RKO (cell line): ENCODE measurements around the gene RHOV.

Experiments
- DNase-seq: peaks from one replicate; pipeline ENCODE4 v3.0.0-alpha.2; 2016; ENCODE audit warnings: low spot score

Gene RHOV, protein sequence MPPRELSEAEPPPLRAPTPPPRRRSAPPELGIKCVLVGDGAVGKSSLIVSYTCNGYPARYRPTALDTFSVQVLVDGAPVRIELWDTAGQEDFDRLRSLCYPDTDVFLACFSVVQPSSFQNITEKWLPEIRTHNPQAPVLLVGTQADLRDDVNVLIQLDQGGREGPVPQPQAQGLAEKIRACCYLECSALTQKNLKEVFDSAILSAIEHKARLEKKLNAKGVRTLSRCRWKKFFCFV

DNA sequence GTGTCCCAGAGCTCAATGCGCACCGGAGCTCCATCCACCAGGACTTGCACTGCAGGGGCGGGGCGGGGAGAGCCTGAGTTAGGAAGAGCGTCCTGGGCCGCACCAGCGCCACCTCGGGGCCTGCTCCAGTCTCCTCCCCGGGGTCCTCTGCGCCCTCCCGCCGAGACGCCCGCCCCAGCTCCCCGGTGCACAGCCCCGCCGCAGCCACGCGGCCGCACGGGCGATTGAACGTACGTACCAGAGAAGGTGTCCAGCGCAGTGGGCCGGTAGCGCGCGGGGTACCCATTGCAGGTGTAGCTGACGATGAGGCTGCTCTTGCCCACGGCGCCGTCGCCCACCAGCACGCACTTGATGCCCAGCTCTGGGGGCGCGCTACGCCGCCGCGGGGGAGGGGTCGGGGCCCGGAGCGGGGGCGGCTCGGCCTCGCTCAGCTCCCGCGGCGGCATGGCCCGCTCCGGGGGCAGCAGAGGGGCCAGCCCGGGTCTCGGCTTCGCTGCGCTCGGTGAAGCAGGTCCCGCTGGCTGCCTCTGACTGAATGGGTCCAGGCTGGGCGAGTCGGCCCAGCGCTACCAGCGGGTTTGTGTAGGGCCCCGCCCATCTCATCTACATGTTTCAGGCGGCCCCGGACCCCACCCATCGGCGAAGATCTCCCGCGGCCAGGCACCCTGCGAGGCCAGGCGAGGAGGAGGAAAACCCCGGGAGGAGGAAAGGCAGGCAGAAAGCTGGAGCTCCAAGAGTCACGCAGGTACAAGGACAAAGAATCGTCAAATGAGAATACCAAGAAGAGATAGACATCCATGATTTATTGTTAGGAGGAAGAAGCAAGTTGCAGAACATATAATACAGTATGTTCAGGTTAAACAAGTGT lies at the start of gene RHOV:
Gene RHOV (minus strand): TSS at position 541 of the 868 bp plus-strand sequence. CDS start 95 bp downstream, at position 446.
- DNase-seq: peak; percentile 85

DNA sequence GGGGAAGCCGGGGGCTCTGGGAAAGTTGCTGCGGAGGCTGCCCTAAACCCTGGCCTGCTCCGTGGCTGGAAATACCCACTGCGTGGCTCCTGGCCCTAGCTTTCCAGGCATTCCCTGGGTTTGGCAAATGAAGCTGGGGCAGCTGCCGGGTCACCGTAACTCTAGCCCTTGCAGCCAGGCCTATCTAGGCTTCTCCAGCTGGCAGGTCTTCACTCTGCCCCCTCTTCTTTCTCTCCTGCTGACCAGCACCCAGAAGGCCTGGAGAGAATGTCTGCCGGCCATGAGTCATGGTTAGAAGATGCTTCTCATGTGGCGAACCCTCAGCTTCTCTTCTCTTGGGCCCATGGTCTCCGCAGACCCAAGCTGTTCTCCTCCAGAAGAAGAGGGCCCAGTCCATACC lies 49.5 kb upstream of the RHOV start:
- DNase-seq: no peak

DNA sequence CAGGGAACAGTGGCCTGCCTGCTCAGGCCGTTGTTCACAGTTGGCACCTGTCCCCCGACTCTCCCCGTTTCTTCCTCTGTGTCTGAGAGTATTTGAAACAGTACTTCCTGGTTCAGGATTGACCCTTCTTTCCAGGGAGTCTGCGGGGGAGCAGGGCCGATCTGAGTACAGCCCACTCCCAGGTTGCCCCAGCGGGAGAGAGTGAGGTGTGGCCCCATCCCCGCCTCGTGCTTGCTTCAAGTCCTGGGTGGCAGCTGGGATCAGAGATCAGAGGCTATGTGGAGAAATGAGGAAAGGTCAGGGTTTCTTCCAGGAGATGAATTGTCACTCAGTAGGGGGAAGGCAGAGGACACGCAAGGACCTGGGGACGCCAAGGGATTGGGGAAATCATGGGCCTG lies 48.6 kb upstream of the RHOV start:
- no peak for DNase-seq

DNA sequence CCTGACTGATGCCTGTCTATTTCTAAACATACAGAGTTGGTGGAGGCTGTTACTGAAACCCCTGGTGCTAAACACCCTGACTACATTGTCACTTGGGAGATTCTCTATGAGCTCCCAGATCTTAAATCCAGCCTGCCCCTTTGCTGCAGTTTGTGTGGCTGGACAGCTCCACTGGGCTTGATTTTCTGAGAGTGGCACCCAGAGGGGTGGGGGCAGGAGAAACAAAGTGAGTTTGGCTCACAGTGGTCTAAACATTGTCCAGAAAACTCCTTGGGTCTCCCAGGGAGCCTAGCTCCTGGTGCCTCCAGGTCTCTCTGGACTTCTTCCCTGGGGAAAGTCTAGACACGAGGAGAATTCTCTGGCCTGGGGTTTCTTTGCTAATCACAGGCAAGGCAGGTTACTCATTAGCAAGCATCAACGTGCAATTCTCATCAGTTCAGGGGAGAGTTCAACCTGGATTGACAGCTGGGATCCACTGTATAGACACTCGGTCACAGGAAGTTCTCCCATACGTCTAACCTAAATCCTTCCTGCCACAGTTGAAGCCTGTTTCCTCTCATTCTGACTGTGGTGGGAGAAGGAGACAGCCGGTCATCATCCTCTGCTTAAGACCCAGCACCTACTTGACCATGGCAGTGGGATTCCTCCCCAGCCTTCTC lies 48.0 kb upstream of the RHOV start:
- no peak for DNase-seq

DNA sequence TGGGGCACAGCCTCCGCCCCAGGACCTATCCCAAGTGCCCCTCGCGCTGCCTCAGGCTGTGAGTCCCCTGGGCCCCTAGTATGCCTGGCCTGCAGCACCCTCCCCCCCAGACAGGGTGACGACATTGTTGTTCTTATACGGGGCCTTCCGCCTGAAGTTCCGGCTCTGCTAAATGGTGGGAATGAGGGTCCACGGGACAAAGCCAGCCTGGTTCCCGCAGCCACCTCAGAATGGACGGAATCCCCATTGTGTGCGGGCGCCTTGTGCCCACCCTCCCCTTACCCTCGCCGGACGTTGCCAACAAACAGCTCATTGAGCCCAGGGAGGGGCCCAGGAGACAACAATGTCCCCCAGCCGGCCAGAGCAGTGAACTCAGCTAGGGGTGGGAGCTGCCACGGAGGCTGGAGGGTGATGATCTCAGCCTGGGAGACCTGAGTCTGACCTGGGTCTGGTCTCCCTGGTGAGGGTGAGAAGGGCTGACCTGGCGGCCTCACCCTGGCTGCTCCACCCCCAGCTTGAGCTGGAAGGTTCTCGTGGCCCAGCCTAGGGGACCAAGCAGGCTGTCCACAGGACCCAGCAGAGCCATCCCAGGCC lies 44.9 kb upstream of the RHOV start:
- DNase-seq: no peak

DNA sequence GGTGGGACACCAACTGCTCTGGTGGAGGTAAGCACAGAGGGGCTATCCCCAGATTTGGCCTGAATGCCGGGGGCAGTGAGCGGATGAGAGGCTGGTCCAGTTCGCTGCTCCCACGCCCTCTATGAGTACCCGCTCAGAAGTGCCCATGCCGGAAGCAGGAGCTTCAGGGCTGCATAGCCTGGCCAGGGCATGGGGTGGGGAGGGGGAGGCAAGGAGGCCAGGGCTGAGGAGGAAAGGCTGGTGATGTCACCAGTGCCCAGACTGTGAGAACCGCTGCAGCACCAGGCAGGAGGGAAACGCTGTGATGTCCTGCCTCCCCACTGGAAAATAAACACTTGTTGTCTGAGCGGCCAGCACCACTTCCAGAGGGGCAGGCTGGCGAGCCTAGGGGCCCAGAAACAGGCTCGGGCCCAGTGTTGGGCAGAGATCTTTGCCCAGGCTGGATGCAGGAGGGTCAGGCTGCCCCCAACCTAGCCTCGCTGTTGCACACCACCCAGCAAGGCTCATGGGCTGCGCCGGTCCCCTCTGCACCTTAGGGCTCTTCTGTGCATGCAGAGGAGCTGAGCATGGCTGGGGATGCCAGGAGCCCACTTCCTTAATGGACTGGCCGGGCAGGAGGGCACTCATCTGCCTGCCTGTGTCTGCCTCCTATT lies 44.2 kb upstream of the RHOV start:
- DNase-seq: no peak

DNA sequence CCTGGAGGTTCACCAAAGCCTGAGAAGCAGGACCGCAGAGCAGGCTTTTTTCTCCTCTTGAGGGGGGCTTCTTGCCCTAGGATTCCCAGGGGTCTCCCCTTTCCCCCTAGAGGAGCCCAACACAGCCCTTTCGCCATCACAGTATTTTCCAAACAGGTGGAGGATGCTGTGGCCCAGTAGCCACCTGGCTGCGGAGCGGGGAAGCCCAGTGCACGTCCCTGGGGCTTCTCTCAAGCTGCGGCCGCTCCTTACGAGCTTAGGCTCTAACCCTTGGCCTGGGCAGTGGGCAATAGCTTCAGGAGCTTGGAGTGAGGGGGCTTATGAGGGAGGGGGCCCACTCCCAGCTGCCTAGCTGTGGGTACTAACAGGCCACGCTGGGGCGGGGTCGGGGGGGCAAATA lies 43.6 kb upstream of the RHOV start:
- no peak for DNase-seq

DNA sequence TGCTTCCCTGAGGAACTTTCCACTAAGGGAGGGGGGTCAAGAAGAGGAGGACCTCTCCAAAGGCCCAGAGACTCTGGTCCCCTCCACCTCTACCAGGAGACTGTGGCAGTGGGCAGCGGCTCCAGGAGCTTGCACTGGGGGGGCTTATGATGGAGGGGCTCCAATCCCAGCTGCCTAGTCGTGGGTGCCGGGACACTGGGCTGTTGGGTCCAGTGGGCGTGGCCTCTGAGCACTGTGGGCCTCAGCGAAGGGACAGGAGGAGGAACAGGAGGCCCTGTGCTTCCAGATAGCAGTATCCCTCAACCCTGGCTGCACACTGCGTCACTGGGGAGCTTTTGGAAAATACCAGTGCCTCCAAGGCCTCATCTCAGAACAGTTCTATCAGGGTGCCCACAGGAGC lies 41.6 kb upstream of the RHOV start:
- no peak for DNase-seq

DNA sequence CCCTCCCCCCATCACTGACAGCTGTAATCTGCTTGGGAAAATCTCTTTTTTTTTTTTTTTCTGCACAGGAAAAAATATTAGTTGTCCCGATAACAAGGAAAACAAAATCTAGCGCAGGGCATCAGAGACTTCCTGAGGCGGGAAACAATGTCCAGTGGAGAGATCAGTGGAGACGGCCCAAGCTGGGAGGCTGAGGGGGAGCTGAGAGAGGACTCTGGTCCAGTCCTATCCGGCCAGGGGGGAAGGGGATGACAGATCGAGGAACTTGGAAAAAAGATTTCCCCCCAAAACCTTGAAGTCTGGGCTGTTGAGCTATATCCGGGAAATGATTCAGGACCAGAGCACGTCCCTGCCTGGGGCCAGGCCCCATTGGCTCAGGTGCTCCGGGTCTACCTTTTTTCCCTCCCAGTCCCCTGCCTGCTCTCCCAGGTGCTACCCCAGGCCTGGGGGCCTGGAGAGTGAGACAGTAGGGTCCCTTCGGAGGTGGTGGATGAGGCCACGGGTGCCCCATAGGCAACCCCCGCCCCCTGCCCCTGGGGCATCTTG lies 41.2 kb upstream of the RHOV start:
- no peak for DNase-seq

DNA sequence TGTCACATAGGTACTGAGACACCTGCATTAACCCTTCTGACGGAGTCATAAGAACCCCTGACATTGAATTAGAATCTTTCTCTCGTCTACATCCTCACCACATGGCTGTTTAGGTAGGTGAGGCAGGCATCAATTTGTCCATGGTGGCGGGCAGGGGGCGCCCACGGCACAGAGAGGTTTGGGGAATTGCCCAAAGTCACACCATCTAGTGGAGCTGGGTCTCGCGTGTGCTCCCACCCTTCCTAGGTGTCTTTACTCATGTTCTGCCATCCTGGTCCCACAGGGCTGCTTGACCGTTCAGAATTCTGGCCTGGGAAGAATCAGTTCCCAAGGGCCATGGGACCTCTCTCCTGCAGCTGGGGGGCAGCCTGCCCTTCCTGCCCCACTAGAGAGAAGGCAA lies 40.5 kb upstream of the RHOV start:
- DNase-seq: no peak

DNA sequence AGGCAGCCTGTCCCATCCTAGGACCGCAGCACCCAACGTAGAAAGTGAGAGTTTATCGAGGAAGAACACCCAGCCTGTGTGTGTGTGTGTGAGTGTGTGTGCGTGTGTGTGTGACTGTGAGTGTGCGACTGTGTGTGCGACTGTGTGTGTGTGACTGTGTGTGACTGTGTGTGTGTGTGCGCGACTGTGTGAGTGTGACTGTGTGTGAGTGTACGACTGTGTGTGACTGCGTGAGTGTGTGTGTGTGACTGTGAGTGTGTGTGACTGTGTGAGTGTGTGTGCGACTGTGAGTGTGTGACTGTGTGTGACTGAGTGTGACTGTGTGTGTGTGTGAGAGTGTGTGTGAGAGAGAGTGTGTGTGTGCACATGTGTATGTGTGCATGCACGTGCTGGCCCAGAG lies 40.0 kb upstream of the RHOV start:
- no peak for DNase-seq

DNA sequence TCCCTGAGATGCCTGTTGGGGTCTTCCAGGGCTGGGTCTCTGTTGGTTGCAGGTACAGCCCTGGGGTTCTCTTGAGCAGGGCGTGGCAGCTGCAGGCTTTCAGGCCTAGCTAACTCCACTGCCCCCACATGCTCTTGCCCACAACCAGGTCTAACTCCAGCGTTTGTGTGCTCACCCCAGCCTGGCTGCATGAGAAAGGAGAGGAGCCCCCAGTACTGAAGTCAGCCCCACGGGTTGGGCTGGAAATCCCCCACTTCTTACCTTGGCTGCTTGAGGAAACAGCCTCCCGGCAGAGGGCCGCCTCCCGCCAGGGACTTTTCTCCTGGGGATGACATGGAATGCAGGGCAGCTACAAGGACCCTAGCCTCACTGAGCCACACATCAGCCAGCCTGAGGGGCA lies 38.4 kb upstream of the RHOV start:
- DNase-seq: no peak

DNA sequence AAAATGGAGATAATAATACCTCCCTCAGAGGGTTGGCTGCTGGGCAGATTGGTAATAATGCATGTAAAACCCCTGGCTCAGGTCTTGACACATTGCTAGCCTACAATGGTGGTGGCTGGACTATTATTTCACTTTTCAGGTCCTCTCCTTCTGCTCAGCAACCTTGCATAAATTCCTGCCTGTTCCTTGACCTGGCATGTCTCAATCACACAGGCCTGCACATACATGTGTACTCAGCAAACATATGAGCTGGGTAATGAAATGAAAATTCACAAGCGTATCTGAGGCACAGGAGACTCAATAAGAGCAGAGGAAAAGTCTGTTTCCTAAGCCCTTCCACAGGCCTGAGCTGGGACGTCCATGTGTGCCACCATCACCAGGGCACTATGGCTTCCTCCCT lies 37.7 kb upstream of the RHOV start:
- DNase-seq: no peak

DNA sequence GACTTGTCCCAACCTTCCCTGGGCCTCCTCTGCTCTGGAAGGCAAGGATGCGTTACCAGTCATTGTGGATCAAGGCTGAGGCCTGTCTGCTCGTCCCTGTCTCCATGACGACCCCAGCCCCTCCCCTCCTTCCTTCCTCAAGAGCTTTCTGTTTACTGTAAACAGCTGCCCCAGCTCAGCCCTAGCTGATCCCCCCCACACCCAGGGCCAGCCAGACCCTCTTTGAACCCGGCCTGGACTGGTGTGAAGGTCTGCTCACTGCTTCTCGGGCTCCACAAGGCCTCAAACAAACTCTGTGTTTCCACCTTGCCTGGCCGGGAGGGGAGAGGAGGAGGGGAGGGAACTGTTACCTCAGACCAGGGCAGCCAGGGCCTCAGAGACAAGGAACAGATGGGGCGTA lies 37.1 kb upstream of the RHOV start:
- no peak for DNase-seq

DNA sequence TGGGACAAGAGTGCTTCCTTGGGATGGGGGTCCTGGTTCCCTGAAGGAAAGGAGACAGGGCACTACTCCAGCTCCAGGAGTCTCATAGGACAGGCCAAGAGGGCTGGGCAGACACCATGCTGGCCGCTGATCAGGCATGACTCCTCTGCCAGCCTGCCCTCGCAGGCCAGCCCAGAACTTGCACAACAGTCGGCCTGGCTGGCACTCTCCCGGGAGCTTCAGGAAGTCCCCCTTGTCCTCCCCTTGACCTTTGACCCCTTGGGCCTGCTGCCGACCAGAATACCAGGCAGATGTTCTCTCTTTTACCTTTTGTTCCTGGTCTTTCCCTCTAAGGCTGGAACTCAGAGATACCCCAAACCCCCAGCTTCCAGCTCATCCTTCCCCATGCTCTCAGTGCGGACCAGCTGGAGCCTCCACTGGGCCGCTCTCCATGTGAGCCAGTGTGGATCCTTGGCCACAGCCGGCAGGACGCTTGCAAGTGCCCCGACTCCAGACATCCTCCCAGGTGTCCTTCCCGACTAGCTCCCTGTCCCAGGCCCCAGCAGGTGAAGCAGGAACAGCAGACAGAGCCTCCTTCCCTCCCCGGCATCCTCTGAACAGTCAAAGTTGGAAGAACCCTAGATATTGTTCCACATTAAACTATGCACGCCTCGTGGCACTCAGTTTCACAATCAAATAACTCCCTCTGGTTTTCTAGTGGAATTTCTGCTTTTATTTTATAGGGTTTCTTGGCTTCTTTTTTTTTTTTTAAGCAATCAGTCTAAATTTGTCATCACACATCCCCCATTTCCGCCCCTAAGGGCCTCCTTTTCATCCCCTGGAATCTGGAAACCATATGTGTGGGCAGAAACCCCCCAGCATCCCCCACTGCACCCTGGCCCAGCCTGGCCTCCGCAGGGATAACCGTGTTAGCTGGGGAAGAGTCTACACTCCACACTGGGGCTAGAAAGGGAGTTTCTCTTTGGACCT lies 35.9 kb upstream of the RHOV start:
- DNase-seq: no peak

DNA sequence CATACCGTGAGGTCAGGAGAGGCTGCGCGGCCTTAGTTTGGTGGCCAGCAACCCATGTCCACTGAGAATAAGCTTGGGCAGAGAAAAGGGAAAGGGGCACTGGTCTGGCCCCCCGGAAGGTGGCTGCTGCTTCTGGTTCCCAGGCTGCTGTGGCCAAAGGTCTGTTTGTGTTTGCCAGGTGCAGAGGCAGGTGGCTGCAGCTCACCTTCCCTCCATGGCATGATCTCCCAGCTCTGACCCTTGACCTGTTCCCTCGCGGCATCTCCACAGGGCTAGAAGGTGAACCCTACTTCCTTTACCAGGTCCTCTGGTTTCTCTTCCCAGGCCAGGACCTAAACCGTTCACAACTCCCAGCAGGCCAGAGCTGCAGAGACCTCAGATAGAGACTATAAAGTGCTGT lies 34.1 kb upstream of the RHOV start:
- DNase-seq: no peak

DNA sequence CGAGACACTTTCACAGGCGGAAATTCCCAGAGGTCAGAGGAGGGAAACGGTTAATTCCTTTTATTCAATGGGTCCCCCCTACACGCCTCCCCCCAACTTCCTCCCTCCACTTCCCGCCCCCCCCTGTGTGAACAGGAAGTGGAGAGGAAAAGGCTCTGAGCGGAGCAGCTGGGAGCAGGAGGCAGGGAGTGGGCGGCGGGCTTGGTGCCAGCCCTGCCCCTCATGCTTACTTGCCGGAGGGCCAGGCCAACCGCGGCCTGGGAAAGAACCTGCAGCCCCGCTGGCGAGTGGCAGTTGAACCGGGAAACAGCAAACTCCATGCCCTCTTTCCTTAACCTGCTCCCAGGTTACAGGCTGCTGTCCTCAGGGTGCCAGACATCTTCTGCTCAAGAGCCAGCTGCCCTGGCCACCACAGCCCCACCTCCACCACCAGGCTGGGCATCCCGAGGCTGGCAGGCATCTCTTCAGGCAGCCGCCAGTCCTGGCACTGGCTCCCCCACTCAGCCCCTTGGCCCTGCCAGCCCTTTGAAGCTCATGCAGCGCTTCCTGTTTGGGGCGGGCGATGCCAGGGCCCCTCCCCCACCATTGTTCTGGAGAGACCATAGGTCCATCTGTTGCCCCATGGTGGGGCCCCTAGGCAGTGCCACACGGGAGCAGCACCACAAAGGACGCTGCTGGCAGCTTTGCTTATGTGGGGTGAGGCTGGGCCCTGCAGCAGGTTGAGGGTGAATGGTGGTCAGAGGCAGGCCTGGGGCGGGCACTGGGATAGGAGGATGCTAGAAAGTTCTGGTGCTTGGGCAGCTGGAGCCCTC lies 33.2 kb upstream of the RHOV start:
- DNase-seq: no peak

DNA sequence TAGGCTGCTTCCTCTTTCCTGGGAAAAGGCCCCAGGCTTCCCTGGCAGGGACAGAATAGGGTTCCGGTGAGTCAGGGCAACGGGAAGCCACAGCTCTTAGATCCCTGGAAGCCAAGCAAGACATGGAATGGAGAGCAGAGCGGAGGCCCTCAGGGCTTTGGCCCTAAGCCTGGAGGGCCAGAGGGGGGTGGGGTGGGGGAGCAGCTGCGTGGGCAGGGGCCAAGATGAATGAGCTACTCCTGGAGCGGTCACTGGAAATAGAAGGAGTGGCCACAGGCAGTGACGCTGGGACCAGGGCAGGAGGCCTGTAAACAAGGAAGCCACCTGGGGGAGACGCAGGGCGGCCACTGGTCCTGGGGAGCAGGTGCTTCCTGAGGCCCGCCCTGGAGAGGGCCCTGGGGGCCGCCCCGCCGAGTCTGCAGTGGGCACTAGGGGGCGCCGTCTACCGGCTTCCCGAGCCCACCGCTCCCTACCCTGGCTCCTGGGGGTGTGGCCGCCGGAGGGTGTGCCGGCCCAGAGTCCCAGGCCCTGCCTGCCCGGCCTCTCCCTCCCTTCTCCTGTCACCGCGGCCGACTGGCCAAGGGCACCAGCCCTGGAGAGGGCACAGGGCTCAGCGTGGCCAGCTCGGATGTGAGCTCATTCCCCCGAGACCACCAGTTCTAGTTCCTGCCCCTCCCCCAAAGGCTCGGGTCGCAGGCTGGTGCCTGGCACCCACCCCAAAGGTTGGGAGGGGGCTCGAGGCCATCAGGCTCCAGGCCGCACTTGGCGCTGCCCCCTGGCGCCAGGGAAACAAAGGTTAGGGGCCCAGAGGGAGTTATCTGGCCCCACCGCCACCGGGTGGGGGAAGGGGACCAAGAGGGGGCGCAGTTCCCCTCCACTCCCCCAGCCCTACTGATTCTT lies 32.3 kb upstream of the RHOV start:
- DNase-seq: peak; percentile 41
